Osteocyte (in vitro differentiated cells): ENCODE measurements around the gene GPR27. TPM values are rescaled to one million over a fixed set of nuclear protein-coding genes. Genes with fewer than 3 reads are reported as not detected.
A peak's percentile ranks its signal among the peaks of the same experiment; 100 is the strongest.

ENCODE experiments used
- DNase-seq: peaks from one replicate; pipeline ENCODE4 v3.0.0; 2021; ENCODE audit warnings: mixed read lengths; ENCODE audit not compliant: unreplicated experiment; ENCODE audit errors: extremely low spot score
- H3K27ac Mint-ChIP-seq: one replicate; pipeline ENCODE4 v1.8.0; 2021; ENCODE audit warnings: mild to moderate bottlenecking, mixed read lengths; ENCODE audit not compliant: unreplicated experiment
- H3K27me3 Mint-ChIP-seq: one replicate; pipeline ENCODE4 v1.8.0; 2021; ENCODE audit warnings: mixed read lengths; ENCODE audit not compliant: unreplicated experiment
- H3K36me3 Mint-ChIP-seq: one replicate; pipeline ENCODE4 v1.8.0; 2021; ENCODE audit warnings: mixed read lengths; ENCODE audit not compliant: unreplicated experiment
- H3K4me1 Mint-ChIP-seq: one replicate; pipeline ENCODE4 v1.8.0; 2021; ENCODE audit warnings: mixed read lengths; ENCODE audit not compliant: unreplicated experiment
- H3K4me3 Mint-ChIP-seq: one replicate; pipeline ENCODE4 v1.8.0; 2021; ENCODE audit warnings: mild to moderate bottlenecking, moderate library complexity, mixed read lengths; ENCODE audit not compliant: unreplicated experiment
- H3K9me3 Mint-ChIP-seq: one replicate; pipeline ENCODE4 v1.8.0; 2021; ENCODE audit warnings: mixed read lengths; ENCODE audit not compliant: unreplicated experiment
- CTCF ChIP-seq: fragments of 200-600 bp; sonication (generic); IDR thresholded peaks from 2 replicates; pipeline ENCODE4 v1.5.0; 2021; ENCODE audit warnings: antibody characterized with exemption, mild to moderate bottlenecking, moderate library complexity
- total RNA-seq: library from RNA; stranded (reverse); gene quantifications from 2 replicates; pipeline ENCODE4 v1.2.1, GENCODE V29; 2021

GPR27 gene
- total RNA-seq, 1 donor from 2014 or later = 0.94 TPM

GRCh38 chr3:71752831-71753700 is 589 bp upstream of the GPR27 start:
- Mint-ChIP-seq H3K9me3 (no peaks in the 10 kb centered on the region), H3K36me3 (no peaks in the 10 kb centered on the region), H3K4me1 (no peaks in the 10 kb centered on the region), H3K27ac (no peak overlapping the region), H3K27me3 (peaks cover 71% of the 10 kb centered on the region), H3K4me3 (peak overlapping the region; percentile 64)
- DNase-seq = no peak
- TF ChIP-seq CTCF = no peak

DNA sequence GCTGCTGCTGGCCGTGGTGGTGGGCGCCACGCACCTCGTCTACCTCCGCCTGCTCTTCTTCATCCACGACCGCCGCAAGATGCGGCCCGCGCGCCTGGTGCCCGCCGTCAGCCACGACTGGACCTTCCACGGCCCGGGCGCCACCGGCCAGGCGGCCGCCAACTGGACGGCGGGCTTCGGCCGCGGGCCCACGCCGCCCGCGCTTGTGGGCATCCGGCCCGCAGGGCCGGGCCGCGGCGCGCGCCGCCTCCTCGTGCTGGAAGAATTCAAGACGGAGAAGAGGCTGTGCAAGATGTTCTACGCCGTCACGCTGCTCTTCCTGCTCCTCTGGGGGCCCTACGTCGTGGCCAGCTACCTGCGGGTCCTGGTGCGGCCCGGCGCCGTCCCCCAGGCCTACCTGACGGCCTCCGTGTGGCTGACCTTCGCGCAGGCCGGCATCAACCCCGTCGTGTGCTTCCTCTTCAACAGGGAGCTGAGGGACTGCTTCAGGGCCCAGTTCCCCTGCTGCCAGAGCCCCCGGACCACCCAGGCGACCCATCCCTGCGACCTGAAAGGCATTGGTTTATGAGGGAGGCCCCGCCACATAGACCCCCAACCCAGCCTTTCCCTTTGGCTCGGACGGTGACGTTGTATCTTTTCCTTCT is 1.1 kb downstream of the GPR27 start:
- DNase-seq = no peak
- Mint-ChIP-seq H3K27me3 (peaks cover 74% of the 10 kb centered on the region), H3K27ac (no peak overlapping the region), H3K4me3 (peak overlapping the region; percentile 56), H3K36me3 (no peaks in the 10 kb centered on the region), H3K9me3 (no peaks in the 10 kb centered on the region), H3K4me1 (no peaks in the 10 kb centered on the region)
- TF ChIP-seq CTCF = no peak

GRCh38 chr3:71758091-71758490 is 4.4 kb downstream of the GPR27 start:
- Mint-ChIP-seq H3K27me3 (peaks cover 73% of the 10 kb centered on the region), H3K4me3 (no peak overlapping the region), H3K4me1 (no peaks in the 10 kb centered on the region), H3K27ac (no peak overlapping the region), H3K36me3 (no peaks in the 10 kb centered on the region), H3K9me3 (no peaks in the 10 kb centered on the region)
- TF ChIP-seq CTCF = no peak
- no peak for DNase-seq

- no peak for TF ChIP-seq CTCF
- no peaks in the 10 kb centered on the region for H3K9me3 Mint-ChIP-seq
- peaks cover 83% of the 10 kb centered on the region for H3K27me3 Mint-ChIP-seq
- no peaks in the 10 kb centered on the region for H3K4me1 Mint-ChIP-seq
- no peaks in the 10 kb centered on the region for H3K36me3 Mint-ChIP-seq
- no peak overlapping the region for H3K27ac Mint-ChIP-seq
- no peak for DNase-seq
- H3K4me3 Mint-ChIP-seq = no peak overlapping the region
These were observed 5.7 kb downstream of the GPR27 start for GRCh38 chr3:71759401-71759800.

DNA sequence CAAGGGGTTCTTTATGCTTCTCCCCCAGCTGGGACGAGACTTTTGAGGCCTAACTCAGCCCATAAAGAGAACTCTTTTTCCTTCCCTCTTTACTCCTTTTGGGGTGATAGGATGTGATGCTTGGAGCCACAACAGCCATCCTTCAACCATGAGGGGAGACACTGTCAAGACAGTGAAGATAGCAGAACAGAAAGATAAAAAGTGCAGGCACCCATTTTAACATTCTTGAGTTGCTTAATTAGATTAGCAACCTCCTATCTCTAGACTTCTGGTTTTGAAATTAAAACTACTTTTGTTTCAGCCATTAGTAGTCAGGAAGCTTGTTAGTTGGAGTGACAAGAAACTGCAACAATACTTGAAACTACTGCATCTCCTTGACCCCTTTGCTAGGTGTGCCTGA is 6.5 kb downstream of the GPR27 start:
- H3K4me3 Mint-ChIP-seq = no peak overlapping the region
- H3K36me3 Mint-ChIP-seq = no peaks in the 10 kb centered on the region
- no peak for DNase-seq
- H3K4me1 Mint-ChIP-seq = no peaks in the 10 kb centered on the region
- no peak for TF ChIP-seq CTCF
- no peaks in the 10 kb centered on the region for H3K9me3 Mint-ChIP-seq
- H3K27me3 Mint-ChIP-seq = peaks cover 80% of the 10 kb centered on the region
- H3K27ac Mint-ChIP-seq = no peak overlapping the region
